Activated T-cell treated with anti-CD3 and anti-CD28 coated beads for 1 hour (primary cell): ENCODE data around the gene TNFAIP2.

ENCODE experiments used
- DNase-seq: peaks from one replicate; pipeline ENCODE4 v3.0.0-alpha.2; 2020; ENCODE audit warnings: low read depth

TNFAIP2 gene

DNA sequence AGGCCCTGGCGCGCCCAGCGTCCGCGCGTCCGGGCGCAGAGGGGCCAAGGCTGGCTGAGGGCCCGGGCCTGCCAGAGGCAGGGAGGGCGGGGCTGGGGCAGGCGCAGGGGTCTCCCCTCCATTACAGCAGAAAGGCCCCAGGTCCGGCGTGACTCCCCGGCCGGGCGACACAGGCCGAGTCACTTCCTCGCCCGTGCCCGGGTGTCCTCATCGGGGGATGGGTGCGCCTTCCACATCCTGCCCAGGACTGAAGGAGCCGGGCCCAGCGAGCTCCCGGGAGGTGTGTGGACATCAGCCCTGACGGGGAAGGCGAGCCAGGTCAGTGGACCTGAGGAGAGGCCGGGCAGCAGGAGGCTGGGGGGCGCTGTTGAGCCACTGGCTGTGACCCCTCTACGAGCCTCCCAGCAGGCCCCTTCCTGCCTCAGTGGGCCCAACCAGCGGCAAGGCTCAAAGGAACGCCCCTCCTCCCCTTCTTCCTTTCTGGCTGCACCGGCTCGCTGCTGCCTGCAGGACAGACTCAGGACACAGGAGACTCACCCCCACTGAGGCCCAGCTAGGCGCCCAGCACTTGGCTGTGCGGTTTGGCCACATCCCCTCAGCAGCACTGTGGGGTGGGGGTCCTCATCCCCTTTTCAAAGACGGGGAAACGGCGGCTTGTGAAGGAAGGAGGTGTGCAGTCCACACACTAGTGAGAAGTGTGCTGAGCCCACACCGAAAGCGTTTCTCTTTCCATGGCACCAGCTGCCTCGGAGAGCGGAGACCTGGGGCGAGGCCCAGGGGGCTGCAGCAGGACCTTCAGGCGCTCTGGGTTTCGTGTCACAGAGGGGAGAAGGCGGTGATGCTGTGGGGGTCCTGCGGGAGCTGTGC, 606 bp downstream of the TNFAIP2 start:
- no peak for DNase-seq

- DNase-seq = no peak
Observed at GRCh38 chr14:103124501-103125001, 1.3 kb downstream of the TNFAIP2 start.

GRCh38 chr14:103125098-103126070, 2.1 kb downstream of the TNFAIP2 start:
- DNase-seq = no peak

DNA sequence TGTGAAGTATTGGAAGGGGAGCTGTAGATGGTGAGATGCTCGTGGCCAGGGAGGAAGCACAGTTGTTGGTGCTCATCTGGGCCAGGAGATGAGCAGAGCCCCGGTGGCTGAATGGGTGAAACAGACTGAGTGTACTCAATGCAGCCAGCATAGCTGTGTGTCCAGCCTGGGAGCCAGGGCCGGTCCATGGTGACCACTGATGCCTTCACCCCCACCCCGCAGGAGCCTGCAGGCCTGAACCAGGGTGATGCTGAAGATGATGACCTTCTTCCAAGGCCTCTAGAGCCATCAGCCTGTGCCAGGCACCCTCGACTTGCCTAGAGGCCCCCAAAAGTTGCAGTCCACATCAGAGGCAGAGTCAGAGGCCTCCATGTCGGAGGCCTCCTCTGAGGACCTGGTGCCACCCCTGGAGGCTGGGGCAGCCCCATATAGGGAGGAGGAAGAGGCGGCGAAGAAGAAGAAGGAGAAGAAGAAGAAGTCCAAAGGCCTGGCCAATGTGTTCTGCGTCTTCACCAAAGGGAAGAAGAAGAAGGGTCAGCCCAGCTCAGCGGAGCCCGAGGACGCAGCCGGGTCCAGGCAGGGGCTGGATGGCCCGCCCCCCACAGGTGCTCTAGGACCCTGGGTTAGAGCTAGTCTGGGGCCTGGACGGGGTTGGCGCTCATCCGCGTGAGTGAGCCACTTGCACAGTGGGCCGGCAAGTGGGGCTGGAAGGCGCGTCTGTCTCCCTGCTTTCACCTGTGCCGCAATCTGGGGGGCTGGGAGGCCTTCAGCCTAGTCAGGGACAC, 3.0 kb downstream of the TNFAIP2 start:
- no peak for DNase-seq

- no peak for DNase-seq
Observed at GRCh38 chr14:103126873-103127304, 3.6 kb downstream of the TNFAIP2 start.

DNA sequence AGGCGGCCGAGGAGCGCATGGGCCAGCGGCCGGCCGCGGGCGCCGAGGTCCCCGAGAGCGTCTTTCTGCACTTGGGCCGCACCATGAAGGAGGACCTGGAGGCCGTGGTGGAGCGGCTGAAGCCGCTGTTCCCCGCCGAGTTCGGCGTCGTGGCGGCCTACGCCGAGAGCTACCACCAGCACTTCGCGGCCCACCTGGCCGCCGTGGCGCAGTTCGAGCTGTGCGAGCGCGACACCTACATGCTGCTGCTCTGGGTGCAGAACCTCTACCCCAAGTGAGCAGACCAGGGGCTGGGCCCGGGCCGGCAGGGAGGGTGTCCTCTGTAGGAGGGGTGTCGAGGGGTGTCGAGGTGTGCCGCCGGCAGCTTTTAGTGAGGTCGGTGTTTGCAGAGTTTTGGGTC, 4.1 kb downstream of the TNFAIP2 start:
- DNase-seq = no peak

GRCh38 chr14:103127861-103128598, 4.8 kb downstream of the TNFAIP2 start:
- no peak for DNase-seq

DNA sequence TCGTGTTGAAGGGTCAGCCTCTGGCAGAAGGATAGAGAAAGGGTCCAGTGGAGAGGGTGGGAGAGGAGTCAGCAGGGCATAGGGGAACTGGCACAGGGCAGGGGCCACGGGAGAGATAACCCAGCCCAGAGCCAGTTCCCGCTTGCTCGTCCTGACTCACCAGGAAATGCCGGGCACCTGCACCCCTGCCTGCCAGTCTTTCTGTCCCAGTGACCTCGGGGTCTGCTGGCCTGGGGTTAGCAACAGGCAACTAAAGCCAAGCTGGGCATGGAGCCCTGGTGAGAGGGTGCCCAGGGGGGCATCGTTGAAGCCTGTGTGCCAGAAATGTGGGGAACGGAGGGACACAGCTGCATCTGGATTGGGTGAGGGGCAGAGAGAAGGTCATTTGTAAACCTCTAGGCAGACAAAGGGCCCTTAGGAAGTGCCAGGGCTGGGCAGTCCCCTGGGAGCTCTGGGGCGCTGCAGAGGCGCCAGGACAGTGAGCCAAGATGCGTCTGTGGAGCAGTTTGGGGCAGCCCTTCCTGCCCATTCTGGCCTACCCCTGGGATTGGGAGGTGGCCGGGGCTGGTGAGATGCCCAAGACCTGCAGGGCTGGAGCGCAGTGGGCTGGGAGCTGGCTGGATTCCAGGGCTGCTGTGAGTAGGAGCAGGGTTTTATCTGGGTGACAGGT, 5.5 kb downstream of the TNFAIP2 start:
- no peak for DNase-seq

DNA sequence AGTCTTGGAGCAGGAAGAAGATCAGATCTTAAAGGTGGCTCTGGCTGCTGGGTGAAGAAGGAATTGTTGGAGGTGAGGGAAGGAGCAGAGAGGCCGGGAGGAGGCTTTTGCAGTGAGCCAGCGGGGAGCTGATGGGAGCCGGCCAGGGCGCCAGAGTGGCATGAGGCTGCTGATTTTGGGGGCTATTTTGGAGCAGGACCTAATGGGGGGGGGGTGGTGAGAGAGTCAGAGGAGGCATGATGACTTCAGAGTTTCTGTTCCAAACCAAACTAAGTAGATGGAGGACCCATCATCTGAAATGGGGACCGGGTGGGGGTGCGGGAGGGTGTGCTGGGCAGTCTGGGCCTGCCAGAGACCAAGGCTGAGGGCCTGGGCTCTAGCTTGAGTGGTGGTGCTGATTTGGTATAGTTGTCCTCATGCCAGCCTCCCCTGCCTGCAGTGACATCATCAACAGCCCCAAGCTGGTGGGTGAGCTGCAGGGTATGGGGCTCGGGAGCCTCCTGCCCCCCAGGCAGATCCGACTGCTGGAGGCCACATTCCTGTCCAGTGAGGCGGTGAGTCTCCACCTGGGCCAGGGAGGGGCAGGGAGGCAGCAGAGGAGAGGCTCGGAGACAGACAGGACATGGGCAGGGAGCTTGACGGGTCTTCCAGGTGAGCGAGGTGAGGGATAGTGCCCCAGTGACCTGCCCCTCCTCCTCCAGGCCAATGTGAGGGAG, 6.2 kb downstream of the TNFAIP2 start:
- DNase-seq = no peak

DNA sequence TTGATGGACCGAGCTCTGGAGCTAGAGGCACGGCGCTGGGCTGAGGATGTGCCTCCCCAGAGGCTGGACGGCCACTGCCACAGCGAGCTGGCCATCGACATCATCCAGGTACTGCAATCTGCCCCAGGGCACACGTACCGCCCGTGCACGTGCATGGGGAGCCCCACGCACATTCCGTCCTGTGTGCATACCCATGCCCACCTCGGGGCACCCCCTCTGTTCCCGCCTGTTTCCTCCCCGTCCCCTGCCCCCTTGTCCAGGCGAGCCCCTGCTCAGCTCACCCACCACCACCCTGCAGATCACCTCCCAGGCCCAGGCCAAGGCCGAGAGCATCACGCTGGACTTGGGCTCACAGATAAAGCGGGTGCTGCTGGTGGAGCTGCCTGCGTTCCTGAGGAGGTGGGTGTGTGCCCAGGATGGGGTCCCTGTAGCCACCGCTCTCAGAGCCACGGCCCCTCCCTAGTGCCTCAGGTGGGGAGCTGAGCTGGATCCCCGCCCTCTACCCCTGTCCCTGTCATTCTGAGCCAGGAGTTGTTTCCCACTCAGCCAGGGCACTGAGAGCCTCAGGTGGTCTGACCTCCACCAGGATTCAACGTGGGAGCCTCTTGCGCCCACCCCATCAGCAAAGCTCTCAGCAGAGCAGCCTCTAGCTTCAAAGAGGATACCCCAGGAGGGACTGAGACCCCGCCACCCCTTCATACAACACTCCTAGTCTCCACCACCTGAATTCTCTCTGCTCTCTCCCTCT, 6.9 kb downstream of the TNFAIP2 start:
- DNase-seq = no peak

GRCh38 chr14:103130965-103131364, 7.7 kb downstream of the TNFAIP2 start:
- DNase-seq = no peak

- no peak for DNase-seq
Observed at GRCh38 chr14:103131580-103131979, 8.3 kb downstream of the TNFAIP2 start.

- DNase-seq = no peak
Observed at GRCh38 chr14:103132381-103133209, 9.3 kb downstream of the TNFAIP2 start.

- no peak for DNase-seq
Observed at GRCh38 chr14:103133210-103134140, 10.2 kb downstream of the TNFAIP2 start.

GRCh38 chr14:103134405-103134804, 11.1 kb downstream of the TNFAIP2 start:
- DNase-seq = no peak

- DNase-seq = no peak
Observed at GRCh38 chr14:103134919-103135318, 11.7 kb downstream of the TNFAIP2 start.
